HT1080 (cell line): ENCODE measurements around the gene FASTKD3. TPM values are rescaled to one million over a fixed set of nuclear protein-coding genes. Genes with fewer than 3 reads are reported as not detected.

ENCODE experiments used
- total RNA-seq: library from RNA; depleted of rRNA; stranded (reverse); fragments of >200 nt; shearing (Covaris generic); gene quantifications from 2 replicates; pipeline ENCODE4 v1.2.3, GENCODE V29; 2014; rRNA removed

Gene FASTKD3
- total RNA-seq, 1 experiment from 2014 or later: 24.7 TPM

Other genes starting within 250 kb of the FASTKD3 start
- gene CFAP90, start 17.9 kb downstream of the FASTKD3 start, total RNA-seq: not detected in 2 replicates
- 56.9 and 109 TPM in 2 replicates for gene MTRR, start 117 bp upstream of the FASTKD3 start, total RNA-seq